Ishikawa (cell line): ENCODE measurements around the gene CLPX.

Experiments
- CEBPB ChIP-seq: IDR thresholded peaks from 2 replicates; pipeline ENCODE4 v1.6.1; 2012
- CREB1 ChIP-seq: IDR thresholded peaks from 2 replicates; pipeline ENCODE4 v1.6.1; 2012; ENCODE audit warnings: low read depth
- EGR1 ChIP-seq: IDR thresholded peaks from 2 replicates; pipeline ENCODE4 v1.6.1; 2012
- EP300 ChIP-seq: IDR thresholded peaks from 2 replicates; pipeline ENCODE4 v1.6.1; 2012; ENCODE audit warnings: borderline replicate concordance
- FOXM1 ChIP-seq: IDR thresholded peaks from 2 replicates; pipeline ENCODE4 v1.6.1; 2012; ENCODE audit warnings: low read depth, borderline replicate concordance
- MAX ChIP-seq: IDR thresholded peaks from 2 replicates; pipeline ENCODE4 v1.6.1; 2012
- NFIC ChIP-seq: IDR thresholded peaks from 2 replicates; pipeline ENCODE4 v1.6.1; 2012
- RAD21 ChIP-seq: IDR thresholded peaks from 2 replicates; pipeline ENCODE4 v1.6.1; 2012; ENCODE audit warnings: low read depth
- REST ChIP-seq: IDR thresholded peaks from 2 replicates; pipeline ENCODE4 v1.6.1; 2012; ENCODE audit warnings: low read depth, mild to moderate bottlenecking
- TCF12 ChIP-seq: IDR thresholded peaks from 2 replicates; pipeline ENCODE4 v1.6.1; 2012; ENCODE audit warnings: low read depth
- YY1 ChIP-seq: IDR thresholded peaks from 2 replicates; pipeline ENCODE4 v1.6.1; 2012; ENCODE audit warnings: low read depth
- ZBTB7A ChIP-seq: IDR thresholded peaks from 2 replicates; pipeline ENCODE4 v1.6.1; 2012; ENCODE audit warnings: low read depth
- TF ChIP-seq, protein P1 (sequence below): IDR thresholded peaks from 2 replicates; pipeline ENCODE4 v1.6.1; 2012

DNA sequence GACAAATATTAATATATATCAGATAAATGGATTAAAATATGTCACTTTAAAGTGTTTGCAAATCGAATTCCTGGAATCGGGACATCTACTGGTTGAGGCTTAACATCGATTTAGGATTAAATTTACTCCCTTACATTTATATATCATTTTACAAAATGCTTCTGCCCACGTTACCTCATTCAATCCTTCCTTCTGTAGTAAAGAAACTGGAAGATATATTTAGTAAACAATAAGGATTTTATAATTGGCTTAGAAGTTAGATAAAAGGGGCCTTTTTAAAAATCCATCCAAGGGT, 1.3 kb downstream of the CLPX start:
- TF ChIP-seq MAX: no peak
- TF ChIP-seq REST: no peak
- TF ChIP-seq ZBTB7A: no peak
- TF ChIP-seq EP300: no peak
- no peak for TF ChIP-seq TCF12
- TF ChIP-seq EGR1: no peak
- no peak for TF ChIP-seq FOXM1
- TF ChIP-seq CEBPB: no peak
- TF ChIP-seq RAD21: no peak
- TF ChIP-seq NFIC: no peak
- TF ChIP-seq YY1: no peak
- no peak for TF ChIP-seq CREB1
- TF ChIP-seq, protein P1, sequence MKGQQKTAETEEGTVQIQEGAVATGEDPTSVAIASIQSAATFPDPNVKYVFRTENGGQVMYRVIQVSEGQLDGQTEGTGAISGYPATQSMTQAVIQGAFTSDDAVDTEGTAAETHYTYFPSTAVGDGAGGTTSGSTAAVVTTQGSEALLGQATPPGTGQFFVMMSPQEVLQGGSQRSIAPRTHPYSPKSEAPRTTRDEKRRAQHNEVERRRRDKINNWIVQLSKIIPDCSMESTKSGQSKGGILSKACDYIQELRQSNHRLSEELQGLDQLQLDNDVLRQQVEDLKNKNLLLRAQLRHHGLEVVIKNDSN: no peak
